Neural cell (in vitro differentiated cells): ENCODE measurements around the gene ST6GALNAC3. TPM values are rescaled to one million over a fixed set of nuclear protein-coding genes. Genes with fewer than 3 reads are reported as not detected.

Source experiments
- H2AFZ ChIP-seq: fragments of 200-600, 300-800 bp; sonication (generic), shearing (Covaris generic); 2 replicates; pipeline ENCODE4 v1.6.0; 2014; ENCODE audit warnings: low read depth, mild to moderate bottlenecking, antibody characterized with exemption, low read length, moderate library complexity
- H3F3A ChIP-seq: fragments of 200-600 bp; shearing (Covaris generic); 2 replicates; pipeline ENCODE4 v1.6.1; 2016; ENCODE audit warnings: mild to moderate bottlenecking, moderate library complexity, mixed read lengths, antibody characterized with exemption, low read length; ENCODE audit not compliant: insufficient read depth, poor library complexity, severe bottlenecking
- H3K27ac ChIP-seq: fragments of 200-600, 300-800 bp; sonication (generic), shearing (Covaris generic); 2 replicates; pipeline ENCODE4 v1.5.1; 2014; ENCODE audit warnings: mild to moderate bottlenecking, low read length, moderate library complexity
- H3K27me3 ChIP-seq: fragments of 300-800, 200-600 bp; sonication (generic), shearing (Covaris generic); 2 replicates; pipeline ENCODE4 v1.6.0; 2014; ENCODE audit warnings: mild to moderate bottlenecking, low read depth, low read length, moderate library complexity; ENCODE audit not compliant: insufficient read depth
- H3K36me3 ChIP-seq: fragments of 300-800, 200-600 bp; sonication (generic), shearing (Covaris generic); 2 replicates; pipeline ENCODE4 v1.5.1; 2014; ENCODE audit warnings: mild to moderate bottlenecking, antibody characterized with exemption, low read length, moderate library complexity; ENCODE audit not compliant: insufficient read depth
- H3K4me2 ChIP-seq: fragments of 300-800, 200-600 bp; sonication (generic), shearing (Covaris generic); 2 replicates; pipeline ENCODE4 v1.6.0; 2014; ENCODE audit warnings: mild to moderate bottlenecking, low read length
- H3K4me3 ChIP-seq: fragments of 300-800, 200-600 bp; sonication (generic), shearing (Covaris generic); 2 replicates; pipeline ENCODE4 v1.5.1; 2014; ENCODE audit warnings: mild to moderate bottlenecking, low read length, moderate library complexity
- H3K79me2 ChIP-seq: fragments of 200-600 bp; shearing (Covaris generic); replicated peaks from 2 replicates; pipeline ENCODE4 v1.6.0; 2014; ENCODE audit warnings: mild to moderate bottlenecking, low read length, moderate library complexity; ENCODE audit not compliant: insufficient read depth
- H3K9ac ChIP-seq: fragments of 300-800, 200-600 bp; sonication (generic), shearing (Covaris generic); 2 replicates; pipeline ENCODE4 v1.6.1; 2016; ENCODE audit warnings: mild to moderate bottlenecking, low read length, mixed read lengths
- H3K9me2 ChIP-seq: fragments of 200-600 bp; shearing (Covaris generic); 2 replicates; pipeline ENCODE4 v1.6.1; 2016; ENCODE audit warnings: mild to moderate bottlenecking, low read length, mixed read lengths; ENCODE audit not compliant: insufficient read depth
- H3K9me3 ChIP-seq: fragments of 200-600, 300-800 bp; sonication (generic), shearing (Covaris generic); 2 replicates; pipeline ENCODE4 v1.6.1; 2016; ENCODE audit warnings: mild to moderate bottlenecking, mixed run types, low read length, moderate library complexity, mixed read lengths
- H4K20me1 ChIP-seq: fragments of 200-600 bp; shearing (Covaris generic); 2 replicates; pipeline ENCODE4 v1.6.1; 2016; ENCODE audit warnings: mild to moderate bottlenecking, mixed run types; ENCODE audit not compliant: insufficient read depth
- EP300 ChIP-seq: fragments of 450-650 bp; conservative IDR thresholded peaks from 2 replicates; pipeline ENCODE4 v1.6.1; 2014; ENCODE audit warnings: antibody characterized with exemption, mild to moderate bottlenecking, moderate library complexity; ENCODE audit not compliant: poor library complexity, severe bottlenecking
- EZH2 ChIP-seq: fragments of 200-600, 300-800 bp; shearing (Covaris generic), sonication (generic); IDR thresholded peaks from 2 replicates; pipeline ENCODE4 v1.6.1; 2014; ENCODE audit warnings: antibody characterized with exemption, low read length, borderline replicate concordance, mild to moderate bottlenecking; ENCODE audit not compliant: insufficient read depth, poor library complexity, severe bottlenecking
- MXI1 ChIP-seq: fragments of 450-650 bp; conservative IDR thresholded peaks from 2 replicates; pipeline ENCODE4 v1.6.1; 2014; ENCODE audit warnings: antibody characterized with exemption, mild to moderate bottlenecking; ENCODE audit not compliant: poor library complexity, severe bottlenecking
- POLR2AphosphoS5 ChIP-seq: IDR thresholded peaks from 2 replicates; pipeline ENCODE4 v1.6.1; 2012
- RAD21 ChIP-seq: fragments of 450-650 bp; conservative IDR thresholded peaks from 2 replicates; pipeline ENCODE4 v1.6.1; 2014; ENCODE audit warnings: antibody characterized with exemption, mild to moderate bottlenecking, moderate library complexity
- SMC3 ChIP-seq: fragments of 450-650 bp; conservative IDR thresholded peaks from 2 replicates; pipeline ENCODE4 v1.6.1; 2014; ENCODE audit warnings: antibody characterized with exemption, mild to moderate bottlenecking, moderate library complexity; ENCODE audit not compliant: poor library complexity
- TAF1 ChIP-seq: IDR thresholded peaks from 2 replicates; pipeline ENCODE4 v1.6.1; 2012; ENCODE audit warnings: low read depth
- polyA plus RNA-seq: library from polyadenylated mRNA; depleted of rRNA; stranded (reverse); fragments of >200 nt; gene quantifications from 2 replicates; pipeline ENCODE4 v1.2.3, GENCODE V29; 2014
- TF ChIP-seq, protein P1 (sequence below): fragments of 450-650 bp; IDR thresholded peaks from 2 replicates; pipeline ENCODE4 v1.5.1; 2014; ENCODE audit warnings: antibody characterized with exemption, mild to moderate bottlenecking, moderate library complexity; ENCODE audit not compliant: poor library complexity, severe bottlenecking
- TF ChIP-seq, protein P2 (sequence below): IDR thresholded peaks from 2 replicates; pipeline ENCODE4 v1.6.1; 2012; ENCODE audit warnings: borderline replicate concordance

The ST6GALNAC3 gene
- polyA plus RNA-seq, 1 donor from 2014 or later, result 3.6 TPM

DNA sequence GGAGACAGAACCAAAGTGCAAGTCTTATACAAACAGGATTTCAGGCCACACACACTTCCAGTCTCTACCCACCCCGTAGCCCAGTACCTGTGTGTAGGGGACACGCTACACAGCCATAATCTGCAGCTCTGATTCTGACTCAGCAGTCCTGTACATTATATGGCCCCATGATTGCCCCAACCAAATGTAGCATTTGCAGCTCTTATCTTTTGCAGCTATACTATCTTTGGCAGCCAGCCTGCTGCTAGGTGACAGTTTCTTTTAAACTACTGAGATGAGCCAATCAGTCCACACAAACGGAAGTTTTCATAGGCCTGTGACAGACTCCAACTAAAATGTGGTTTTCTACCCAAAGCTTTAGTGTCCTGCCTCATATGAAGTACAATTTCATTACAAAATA is 533.2 kb downstream of the ST6GALNAC3 start:
- Histone ChIP-seq H3K9me3 (no peaks in the 10 kb centered on the region), H3K27me3 (no peaks in the 10 kb centered on the region), H3K36me3 (no peaks in the 10 kb centered on the region), H3K27ac (no peak overlapping the region), H3K9me2 (no peaks in the 10 kb centered on the region), H3K79me2 (no peaks in the 10 kb centered on the region), H3K4me2 (no peak overlapping the region), H3F3A (no peaks in the 10 kb centered on the region), H4K20me1 (no peaks in the 10 kb centered on the region), H2AFZ (no peak overlapping the region), H3K9ac (no peak overlapping the region), H3K4me3 (no peak overlapping the region)
- TF ChIP-seq, protein P1, sequence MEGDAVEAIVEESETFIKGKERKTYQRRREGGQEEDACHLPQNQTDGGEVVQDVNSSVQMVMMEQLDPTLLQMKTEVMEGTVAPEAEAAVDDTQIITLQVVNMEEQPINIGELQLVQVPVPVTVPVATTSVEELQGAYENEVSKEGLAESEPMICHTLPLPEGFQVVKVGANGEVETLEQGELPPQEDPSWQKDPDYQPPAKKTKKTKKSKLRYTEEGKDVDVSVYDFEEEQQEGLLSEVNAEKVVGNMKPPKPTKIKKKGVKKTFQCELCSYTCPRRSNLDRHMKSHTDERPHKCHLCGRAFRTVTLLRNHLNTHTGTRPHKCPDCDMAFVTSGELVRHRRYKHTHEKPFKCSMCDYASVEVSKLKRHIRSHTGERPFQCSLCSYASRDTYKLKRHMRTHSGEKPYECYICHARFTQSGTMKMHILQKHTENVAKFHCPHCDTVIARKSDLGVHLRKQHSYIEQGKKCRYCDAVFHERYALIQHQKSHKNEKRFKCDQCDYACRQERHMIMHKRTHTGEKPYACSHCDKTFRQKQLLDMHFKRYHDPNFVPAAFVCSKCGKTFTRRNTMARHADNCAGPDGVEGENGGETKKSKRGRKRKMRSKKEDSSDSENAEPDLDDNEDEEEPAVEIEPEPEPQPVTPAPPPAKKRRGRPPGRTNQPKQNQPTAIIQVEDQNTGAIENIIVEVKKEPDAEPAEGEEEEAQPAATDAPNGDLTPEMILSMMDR, result no peak

DNA sequence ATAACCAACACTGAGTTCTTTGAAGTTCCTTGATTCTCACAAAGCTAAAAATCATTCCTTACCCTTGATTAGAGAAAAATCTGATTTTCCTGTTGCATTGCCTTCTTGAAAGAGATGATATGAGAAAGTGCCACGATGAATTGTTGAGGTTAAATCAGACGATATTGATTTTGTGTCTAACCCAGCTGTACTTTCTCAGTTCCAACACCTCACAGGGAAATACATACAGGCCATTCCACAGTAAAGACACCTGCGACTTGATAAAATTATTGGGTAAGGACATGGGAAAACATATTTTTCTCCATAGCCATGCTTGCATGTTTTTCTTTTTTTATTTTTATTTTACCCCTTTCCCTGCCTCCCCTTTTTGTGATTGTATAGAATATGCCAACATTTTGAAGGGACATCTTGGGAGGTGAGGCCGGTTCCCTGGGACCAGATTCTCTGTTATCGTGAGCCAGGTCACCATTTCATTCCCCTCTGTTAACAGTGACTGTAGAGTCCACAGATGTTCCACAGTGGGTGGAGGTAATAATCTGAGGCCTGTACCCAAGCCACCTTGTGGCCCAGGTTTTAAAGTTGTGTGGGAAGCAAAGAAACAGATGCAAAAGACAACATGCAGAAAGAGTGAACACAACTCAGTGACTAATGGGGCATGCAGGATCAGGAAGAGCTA is 537.4 kb downstream of the ST6GALNAC3 start:
- no peak for TF ChIP-seq SMC3
- no peak for TF ChIP-seq TAF1
- TF ChIP-seq EZH2, result no peak
- no peak for TF ChIP-seq MXI1
- no peak for TF ChIP-seq POLR2AphosphoS5
- TF ChIP-seq, protein P1, result no peak
- no peak for TF ChIP-seq RAD21
- no peak for TF ChIP-seq EP300
- TF ChIP-seq, protein P2, sequence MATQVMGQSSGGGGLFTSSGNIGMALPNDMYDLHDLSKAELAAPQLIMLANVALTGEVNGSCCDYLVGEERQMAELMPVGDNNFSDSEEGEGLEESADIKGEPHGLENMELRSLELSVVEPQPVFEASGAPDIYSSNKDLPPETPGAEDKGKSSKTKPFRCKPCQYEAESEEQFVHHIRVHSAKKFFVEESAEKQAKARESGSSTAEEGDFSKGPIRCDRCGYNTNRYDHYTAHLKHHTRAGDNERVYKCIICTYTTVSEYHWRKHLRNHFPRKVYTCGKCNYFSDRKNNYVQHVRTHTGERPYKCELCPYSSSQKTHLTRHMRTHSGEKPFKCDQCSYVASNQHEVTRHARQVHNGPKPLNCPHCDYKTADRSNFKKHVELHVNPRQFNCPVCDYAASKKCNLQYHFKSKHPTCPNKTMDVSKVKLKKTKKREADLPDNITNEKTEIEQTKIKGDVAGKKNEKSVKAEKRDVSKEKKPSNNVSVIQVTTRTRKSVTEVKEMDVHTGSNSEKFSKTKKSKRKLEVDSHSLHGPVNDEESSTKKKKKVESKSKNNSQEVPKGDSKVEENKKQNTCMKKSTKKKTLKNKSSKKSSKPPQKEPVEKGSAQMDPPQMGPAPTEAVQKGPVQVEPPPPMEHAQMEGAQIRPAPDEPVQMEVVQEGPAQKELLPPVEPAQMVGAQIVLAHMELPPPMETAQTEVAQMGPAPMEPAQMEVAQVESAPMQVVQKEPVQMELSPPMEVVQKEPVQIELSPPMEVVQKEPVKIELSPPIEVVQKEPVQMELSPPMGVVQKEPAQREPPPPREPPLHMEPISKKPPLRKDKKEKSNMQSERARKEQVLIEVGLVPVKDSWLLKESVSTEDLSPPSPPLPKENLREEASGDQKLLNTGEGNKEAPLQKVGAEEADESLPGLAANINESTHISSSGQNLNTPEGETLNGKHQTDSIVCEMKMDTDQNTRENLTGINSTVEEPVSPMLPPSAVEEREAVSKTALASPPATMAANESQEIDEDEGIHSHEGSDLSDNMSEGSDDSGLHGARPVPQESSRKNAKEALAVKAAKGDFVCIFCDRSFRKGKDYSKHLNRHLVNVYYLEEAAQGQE, result no peak
- Histone ChIP-seq H3K4me2 (no peak overlapping the region), H3K36me3 (no peaks in the 10 kb centered on the region), H3F3A (no peaks in the 10 kb centered on the region), H3K4me3 (no peak overlapping the region), H3K9me2 (no peaks in the 10 kb centered on the region), H3K27me3 (no peaks in the 10 kb centered on the region), H3K27ac (no peak overlapping the region), H3K79me2 (no peaks in the 10 kb centered on the region), H3K9me3 (no peaks in the 10 kb centered on the region), H4K20me1 (no peaks in the 10 kb centered on the region), H3K9ac (no peak overlapping the region), H2AFZ (no peak overlapping the region)
